Measurements from ENCODE around the gene PDS5A. TPM values are rescaled to one million over a fixed set of nuclear protein-coding genes. Genes with fewer than 3 reads are reported as not detected.

Gene PDS5A
- total RNA-seq, 1 donor from 2014 or later, result 82.1 TPM

GRCh38 chr4:39900966-39901365, 76.7 kb downstream of the PDS5A start:
- H3K36me3 Mint-ChIP-seq (ENCODE audit: low read depth), result peaks cover 16% of the 10 kb centered on the region
- H3K9me3 Mint-ChIP-seq, result no peaks in the 10 kb centered on the region
- no peaks in the 10 kb centered on the region for H3K27me3 Mint-ChIP-seq (ENCODE audit: low read depth)
- TF ChIP-seq CTCF (conservative IDR thresholded peaks at IDR 0.05), result no peak
- H3K4me3 Mint-ChIP-seq, result no peak overlapping the region
- H3K4me1 Mint-ChIP-seq, result no peaks in the 10 kb centered on the region
- DNase-seq (ENCODE audit: low read depth, low spot score), result no peak
- no peak overlapping the region for H3K27ac Mint-ChIP-seq (ENCODE audit: unreplicated experiment)

- peak overlapping the region; percentile 12 for H3K27ac Mint-ChIP-seq (ENCODE audit: unreplicated experiment)
- H3K9me3 Mint-ChIP-seq, result no peaks in the 10 kb centered on the region
- TF ChIP-seq CTCF (conservative IDR thresholded peaks at IDR 0.05), result no peak
- no peak overlapping the region for H3K4me3 Mint-ChIP-seq
- no peak for DNase-seq (ENCODE audit: low read depth, low spot score)
- H3K4me1 Mint-ChIP-seq, result no peaks in the 10 kb centered on the region
- H3K36me3 Mint-ChIP-seq (ENCODE audit: low read depth), result peaks cover 17% of the 10 kb centered on the region
- H3K27me3 Mint-ChIP-seq (ENCODE audit: low read depth), result no peaks in the 10 kb centered on the region
These were observed 78.4 kb downstream of the PDS5A start for GRCh38 chr4:39899291-39899690.

DNA sequence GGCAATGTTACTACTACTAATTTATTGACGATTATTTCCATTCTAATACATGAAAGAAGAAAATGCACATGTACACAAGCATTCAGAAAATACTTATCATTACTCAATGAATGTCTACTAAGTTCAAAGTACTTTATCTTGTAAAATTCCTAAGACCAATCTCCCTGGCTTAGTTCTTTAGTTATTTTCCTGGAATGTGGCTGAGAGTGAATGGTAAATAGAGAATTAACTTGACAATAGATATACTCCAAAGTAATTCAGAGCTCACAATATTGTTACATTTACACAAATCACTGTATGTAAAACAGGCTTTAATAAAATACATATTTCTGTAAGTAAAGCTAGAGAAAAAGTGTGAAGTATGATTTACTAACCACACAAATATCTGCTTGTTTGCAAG, 79.7 kb downstream of the PDS5A start:
- Mint-ChIP-seq H3K9me3 (no peaks in the 10 kb centered on the region), H3K36me3 (ENCODE audit: low read depth) (peaks cover 17% of the 10 kb centered on the region), H3K4me1 (no peaks in the 10 kb centered on the region), H3K27ac (ENCODE audit: unreplicated experiment) (no peak overlapping the region), H3K27me3 (ENCODE audit: low read depth) (no peaks in the 10 kb centered on the region), H3K4me3 (no peak overlapping the region)
- no peak for TF ChIP-seq CTCF (conservative IDR thresholded peaks at IDR 0.05)
- DNase-seq (ENCODE audit: low read depth, low spot score), result no peak

DNA sequence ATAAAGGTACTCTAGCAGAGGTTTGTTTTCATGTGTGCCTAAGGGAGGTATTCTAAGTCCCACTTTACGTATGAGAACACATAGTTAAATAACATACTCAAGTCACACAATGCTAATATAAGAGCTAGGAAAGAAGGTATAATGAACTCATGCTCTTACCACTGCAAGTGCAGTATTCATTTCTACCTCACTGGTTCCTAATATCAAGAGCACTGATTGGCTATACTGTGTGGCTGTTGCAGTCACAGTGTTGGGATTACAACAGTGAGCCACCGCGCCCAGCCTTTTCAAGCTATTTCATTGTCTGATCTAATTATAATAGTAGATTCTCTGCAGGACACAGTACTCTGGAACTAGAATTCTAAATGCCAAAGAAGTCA, 84.0 kb downstream of the PDS5A start:
- H3K4me3 Mint-ChIP-seq, result no peak overlapping the region
- peaks cover 18% of the 10 kb centered on the region for H3K36me3 Mint-ChIP-seq (ENCODE audit: low read depth)
- no peak overlapping the region for H3K27ac Mint-ChIP-seq (ENCODE audit: unreplicated experiment)
- no peaks in the 10 kb centered on the region for H3K4me1 Mint-ChIP-seq
- H3K27me3 Mint-ChIP-seq (ENCODE audit: low read depth), result no peaks in the 10 kb centered on the region
- no peak for DNase-seq (ENCODE audit: low read depth, low spot score)
- no peak for TF ChIP-seq CTCF (conservative IDR thresholded peaks at IDR 0.05)
- H3K9me3 Mint-ChIP-seq, result no peaks in the 10 kb centered on the region

- Mint-ChIP-seq H3K4me1 (no peaks in the 10 kb centered on the region), H3K9me3 (no peaks in the 10 kb centered on the region), H3K4me3 (no peak overlapping the region), H3K27ac (ENCODE audit: unreplicated experiment) (no peak overlapping the region), H3K36me3 (ENCODE audit: low read depth) (peaks cover 21% of the 10 kb centered on the region), H3K27me3 (ENCODE audit: low read depth) (no peaks in the 10 kb centered on the region)
- TF ChIP-seq CTCF (conservative IDR thresholded peaks at IDR 0.05), result no peak
- DNase-seq (ENCODE audit: low read depth, low spot score), result no peak
These were observed 84.6 kb downstream of the PDS5A start for GRCh38 chr4:39892988-39893692.
